HCT116 (cell line): ENCODE results near the gene AUTS2. TPM values are rescaled to one million over a fixed set of nuclear protein-coding genes. Genes with fewer than 3 reads are reported as not detected.

Experiments used
- ATAC-seq: fragments of 200-7000 bp; cut with Tn5 transposase; 2 replicates; pipeline ENCODE4 v1.9.1; 2020; ENCODE audit warnings: mild to moderate bottlenecking, moderate library complexity
- BruUV-seq: library from RNA; stranded (reverse); fragments of 400-500 nt; replicated peaks from 2 replicates; lab custom pipeline; 2021; lab: Mats Ljungman, UMichigan
- CTCF ChIA-PET: fragments of 300-600 bp; sonication (Branson Sonifier 250); formaldehyde crosslinking; loops from one replicate; lab custom pipeline; 2021; ENCODE audit warnings: antibody characterized with exemption; lab: Charles Lee
- POLR2A ChIA-PET: fragments of 300-600, 350-600 bp; sonication (Branson Sonifier 250); formaldehyde crosslinking; loops from one replicate; lab custom pipeline; 2021; ENCODE audit warnings: antibody characterized with exemption; lab: Charles Lee
- RAD21 ChIA-PET, 2 experiments: fragments of 300-600 bp; sonication (Branson Sonifier 250); formaldehyde crosslinking; loops; one replicate each; lab custom pipeline; 2023; ENCODE audit warnings: low total read pairs in 2 of 2; ENCODE audit not compliant: uncharacterized antibody in 2 of 2, unreplicated experiment in 2 of 2, low non-redundant PET in 1 of 2; lab: Charles Lee
- DNase-seq: peaks from one replicate; pipeline ENCODE4 v3.0.0-alpha.2; 2010; ENCODE audit warnings: low read depth, low spot score
- H2AFZ ChIP-seq: fragments of 200-600 bp; shearing (Covaris generic), sonication (generic); 2 replicates; pipeline ENCODE4 v1.6.1; 2017; ENCODE audit warnings: low read depth, mixed run types, mixed read lengths, antibody characterized with exemption, low read length; ENCODE audit not compliant: poor library complexity, severe bottlenecking
- H3K27ac ChIP-seq: 2 replicates; pipeline ENCODE4 v1.5.1; 2012; ENCODE audit warnings: low read depth, low read length
- H3K27me3 ChIP-seq: fragments of 200-600 bp; sonication (generic); 2 replicates; pipeline ENCODE4 v1.6.1; 2016; ENCODE audit warnings: mixed run types, low read length, mixed read lengths; ENCODE audit not compliant: insufficient read depth
- H3K36me3 ChIP-seq, 2 experiments: fragments of 200-500 bp in 1 of 2; fragments of 200-600 bp in 1 of 2; sonication (Bioruptor generic) in 1 of 2; sonication (generic) in 1 of 2; 2 replicates each; pipeline versions ENCODE4 v1.5.1 to v1.6.1; 2014 to 2016; ENCODE audit warnings: low read length in 2 of 2, inconsistent platforms in 1 of 2, mixed read lengths in 1 of 2, mixed run types in 1 of 2; ENCODE audit not compliant: insufficient read depth in 2 of 2, control insufficient read depth in 1 of 2
- H3K4me1 ChIP-seq, 2 experiments: fragments of 200-600 bp in 1 of 2; sonication (generic) in 1 of 2; 2 replicates each; pipeline versions ENCODE4 v1.5.1 to v1.6.1; 2012 to 2017; ENCODE audit warnings: low read length in 2 of 2, inconsistent platforms in 1 of 2, mild to moderate bottlenecking in 1 of 2, mixed read lengths in 1 of 2, mixed run types in 1 of 2, moderate library complexity in 1 of 2; ENCODE audit not compliant: insufficient read depth in 2 of 2, control insufficient read depth in 1 of 2
- H3K4me2 ChIP-seq: fragments of 200-600 bp; sonication (generic); 2 replicates; pipeline ENCODE4 v1.6.1; 2017; ENCODE audit warnings: mixed run types, low read length, mixed read lengths
- H3K4me3 ChIP-seq, 2 experiments: fragments of 200-600 bp in 1 of 2; sonication (generic) in 1 of 2; replicated peaks in 1 of 2; 2 replicates each; pipeline ENCODE4 v1.5.1; 2011 to 2016; ENCODE audit warnings: low read length in 2 of 2, control low read depth in 1 of 2, low read depth in 1 of 2, mild to moderate bottlenecking in 1 of 2, mixed read lengths in 1 of 2, mixed run types in 1 of 2
- H3K79me2 ChIP-seq: fragments of 200-600 bp; sonication (generic); 2 replicates; pipeline ENCODE4 v1.6.1; 2017; ENCODE audit warnings: mild to moderate bottlenecking, mixed run types, low read length, moderate library complexity, mixed read lengths; ENCODE audit not compliant: insufficient read depth
- H3K9ac ChIP-seq: fragments of 200-600 bp; sonication (generic); 2 replicates; pipeline ENCODE4 v1.6.1; 2016; ENCODE audit warnings: low read length, mixed read lengths
- H3K9me2 ChIP-seq: fragments of 200-600 bp; sonication (generic), shearing (Covaris generic); 2 replicates; pipeline ENCODE4 v1.6.1; 2017; ENCODE audit warnings: mixed run types, mild to moderate bottlenecking, moderate library complexity; ENCODE audit not compliant: insufficient read depth
- H3K9me3 ChIP-seq, 2 experiments: fragments of 200-500 bp in 1 of 2; fragments of 200-600 bp in 1 of 2; sonication (Bioruptor generic) in 1 of 2; sonication (generic) in 1 of 2; 2 replicates each; pipeline ENCODE4 v1.6.1; 2014 to 2017; ENCODE audit warnings: low read length in 2 of 2, mixed read lengths in 2 of 2, inconsistent platforms in 1 of 2, low read depth in 1 of 2, mild to moderate bottlenecking in 1 of 2, mixed run types in 1 of 2, moderate library complexity in 1 of 2; ENCODE audit not compliant: control insufficient read depth in 1 of 2, insufficient read depth in 1 of 2
- H4K20me1 ChIP-seq: fragments of 200-600 bp; sonication (generic), shearing (Covaris generic); 2 replicates; pipeline ENCODE4 v1.6.1; 2017; ENCODE audit warnings: mixed run types, mild to moderate bottlenecking, moderate library complexity; ENCODE audit not compliant: insufficient read depth
- CBX3 ChIP-seq: IDR thresholded peaks from 2 replicates; pipeline ENCODE4 v1.6.1; 2012; ENCODE audit warnings: low read depth
- CEBPB ChIP-seq: IDR thresholded peaks from 2 replicates; pipeline ENCODE4 v1.6.1; 2012; ENCODE audit warnings: low read depth
- EGR1 ChIP-seq: IDR thresholded peaks from 2 replicates; pipeline ENCODE4 v1.6.1; 2012; ENCODE audit warnings: low read depth
- ELF1 ChIP-seq: IDR thresholded peaks from 2 replicates; pipeline ENCODE4 v1.6.1; 2012; ENCODE audit warnings: low read depth, borderline replicate concordance
- EZH2phosphoT487 ChIP-seq: fragments of 200-600 bp; IDR thresholded peaks from 2 replicates; pipeline ENCODE4 v1.6.1; 2018; ENCODE audit warnings: antibody characterized with exemption, borderline replicate concordance
- POLR2AphosphoS5 ChIP-seq: IDR thresholded peaks from 2 replicates; pipeline ENCODE4 v1.6.1; 2011; ENCODE audit warnings: mild to moderate bottlenecking, low read depth, low read length, moderate library complexity
- RAD21 ChIP-seq: IDR thresholded peaks from 2 replicates; pipeline ENCODE4 v1.6.1; 2012; ENCODE audit warnings: low read depth, mild to moderate bottlenecking
- REST ChIP-seq: IDR thresholded peaks from 2 replicates; pipeline ENCODE4 v1.6.1; 2012; ENCODE audit warnings: low read depth
- YY1 ChIP-seq: IDR thresholded peaks from 2 replicates; pipeline ENCODE4 v1.6.1; 2011; ENCODE audit warnings: low read length, low read depth, moderate library complexity, mild to moderate bottlenecking; ENCODE audit not compliant: insufficient replicate concordance; ENCODE audit errors: extremely low read depth
- ZBTB33 ChIP-seq: IDR thresholded peaks from 2 replicates; pipeline ENCODE4 v1.6.1; 2011; ENCODE audit warnings: mild to moderate bottlenecking, low read length, moderate library complexity; ENCODE audit not compliant: insufficient replicate concordance; ENCODE audit errors: extremely low read depth
- ZFX ChIP-seq: fragments of 450-650 bp; IDR thresholded peaks from 2 replicates; pipeline ENCODE4 v1.6.1; 2017
- intact Hi-C: fragments of 100-400 bp; cut with micrococcal nuclease; formaldehyde crosslinking; loops from 2 replicates; pipeline ENCODE4 v1.10.0; 2022
- total RNA-seq: library from RNA; stranded (reverse); gene quantifications from one replicate; pipeline ENCODE4 v1.2.1, GENCODE V29; 2021; ENCODE audit not compliant: unreplicated experiment
- TF ChIP-seq, protein P1 (sequence below), 3 experiments: fragments of 200-600 bp in 1 of 3; sonication (generic) in 1 of 3; IDR thresholded peaks in 2 of 3; conservative IDR thresholded peaks in 1 of 3; 2 replicates each; pipeline ENCODE4 v1.5.1; 2012 to 2017; ENCODE audit warnings: low read depth in 2 of 3, low read length in 2 of 3, antibody characterized with exemption in 1 of 3, borderline replicate concordance in 1 of 3, control low read depth in 1 of 3, mild to moderate bottlenecking in 1 of 3, mixed read lengths in 1 of 3, mixed run types in 1 of 3, moderate library complexity in 1 of 3; ENCODE audit not compliant: insufficient read depth in 1 of 3
- TF ChIP-seq, protein P2 (sequence below): IDR thresholded peaks from 2 replicates; pipeline ENCODE4 v1.6.1; 2012

Gene AUTS2
- total RNA-seq, 1 experiment from 2014 or later, result 0.93 TPM

GRCh38 chr7:69701288-69701687, 103.0 kb downstream of the AUTS2 start (continued):
- TF ChIP-seq, protein P1, sequence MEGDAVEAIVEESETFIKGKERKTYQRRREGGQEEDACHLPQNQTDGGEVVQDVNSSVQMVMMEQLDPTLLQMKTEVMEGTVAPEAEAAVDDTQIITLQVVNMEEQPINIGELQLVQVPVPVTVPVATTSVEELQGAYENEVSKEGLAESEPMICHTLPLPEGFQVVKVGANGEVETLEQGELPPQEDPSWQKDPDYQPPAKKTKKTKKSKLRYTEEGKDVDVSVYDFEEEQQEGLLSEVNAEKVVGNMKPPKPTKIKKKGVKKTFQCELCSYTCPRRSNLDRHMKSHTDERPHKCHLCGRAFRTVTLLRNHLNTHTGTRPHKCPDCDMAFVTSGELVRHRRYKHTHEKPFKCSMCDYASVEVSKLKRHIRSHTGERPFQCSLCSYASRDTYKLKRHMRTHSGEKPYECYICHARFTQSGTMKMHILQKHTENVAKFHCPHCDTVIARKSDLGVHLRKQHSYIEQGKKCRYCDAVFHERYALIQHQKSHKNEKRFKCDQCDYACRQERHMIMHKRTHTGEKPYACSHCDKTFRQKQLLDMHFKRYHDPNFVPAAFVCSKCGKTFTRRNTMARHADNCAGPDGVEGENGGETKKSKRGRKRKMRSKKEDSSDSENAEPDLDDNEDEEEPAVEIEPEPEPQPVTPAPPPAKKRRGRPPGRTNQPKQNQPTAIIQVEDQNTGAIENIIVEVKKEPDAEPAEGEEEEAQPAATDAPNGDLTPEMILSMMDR (IDR thresholded peaks at IDR 0.05 in 2 of 3, conservative IDR thresholded peaks at IDR 0.05 in 1 of 3; ENCODE audit: borderline replicate concordance in 1 of 3, insufficient read depth in 1 of 3, low read depth in 2 of 3, low read length in 2 of 3), result no peak
- no peak for TF ChIP-seq ZBTB33
- TF ChIP-seq, protein P2, sequence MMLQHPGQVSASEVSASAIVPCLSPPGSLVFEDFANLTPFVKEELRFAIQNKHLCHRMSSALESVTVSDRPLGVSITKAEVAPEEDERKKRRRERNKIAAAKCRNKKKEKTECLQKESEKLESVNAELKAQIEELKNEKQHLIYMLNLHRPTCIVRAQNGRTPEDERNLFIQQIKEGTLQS, result no peak
- TF ChIP-seq EGR1, result no peak
- no peak for TF ChIP-seq CBX3
- no peak for TF ChIP-seq EZH2phosphoT487
- no peak for TF ChIP-seq ZFX

DNA sequence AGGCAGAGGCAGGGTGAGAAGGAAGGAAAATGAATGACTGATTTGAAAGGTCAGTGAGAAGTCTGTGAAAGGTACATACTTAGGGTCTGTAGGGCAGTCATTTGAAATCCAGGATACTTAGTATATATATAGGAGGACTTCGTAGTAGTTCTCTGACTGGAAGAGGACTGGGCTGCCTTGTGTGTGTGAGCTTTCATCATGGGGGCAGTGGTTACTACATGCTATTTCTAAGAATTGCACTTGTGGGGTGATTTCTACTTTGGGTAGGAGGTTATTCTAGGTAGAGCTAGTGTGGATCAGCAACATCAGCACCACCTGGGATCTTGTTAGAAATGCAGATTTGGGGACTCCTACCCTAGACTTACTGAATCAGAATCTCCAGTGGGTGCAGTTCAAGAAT, 104.1 kb downstream of the AUTS2 start:
- ATAC-seq (no peak), DNase-seq (no peak)
- Histone ChIP-seq H3K36me3 (no peaks in the 10 kb centered on the region), H3K4me2 (no peak overlapping the region), H3K79me2 (no peaks in the 10 kb centered on the region), H3K9me2 (no peaks in the 10 kb centered on the region), H4K20me1 (no peaks in the 10 kb centered on the region), H3K27me3 (no peaks in the 10 kb centered on the region), H3K27ac (no peak overlapping the region), H3K4me3 (no peak overlapping the region), H3K9me3 (peaks cover 8 to 33% of the 10 kb centered on the region in 2 experiments; a peak in 2 of 4 replicates), H2AFZ (no peak overlapping the region), H3K9ac (no peak overlapping the region), H3K4me1 (no peaks in the 10 kb centered on the region)
- POLR2A ChIA-PET, result no interaction called here
- RAD21 ChIA-PET, result no interaction called here
- intact Hi-C loops, result no loop called here
- no TSS peak for BruUV-seq
- CTCF ChIA-PET, result no interaction called here
- TF ChIP-seq, protein P2, result no peak
- TF ChIP-seq, protein P1 (IDR thresholded peaks at IDR 0.05 in 2 of 3, conservative IDR thresholded peaks at IDR 0.05 in 1 of 3; ENCODE audit: borderline replicate concordance in 1 of 3, insufficient read depth in 1 of 3, low read depth in 2 of 3, low read length in 2 of 3), result no peak
- TF ChIP-seq POLR2AphosphoS5 (no peak), RAD21 (no peak), EGR1 (no peak), YY1 (no peak), REST (no peak), CEBPB (no peak), ELF1 (no peak)
